Right hindlimb (tissue), 1 donor: Measurements from ENCODE around the gene MGME1.

ENCODE experiments used
- DNase-seq: peaks from one replicate; pipeline ENCODE4 v3.0.0-alpha.2; 2018

The MGME1 gene, protein sequence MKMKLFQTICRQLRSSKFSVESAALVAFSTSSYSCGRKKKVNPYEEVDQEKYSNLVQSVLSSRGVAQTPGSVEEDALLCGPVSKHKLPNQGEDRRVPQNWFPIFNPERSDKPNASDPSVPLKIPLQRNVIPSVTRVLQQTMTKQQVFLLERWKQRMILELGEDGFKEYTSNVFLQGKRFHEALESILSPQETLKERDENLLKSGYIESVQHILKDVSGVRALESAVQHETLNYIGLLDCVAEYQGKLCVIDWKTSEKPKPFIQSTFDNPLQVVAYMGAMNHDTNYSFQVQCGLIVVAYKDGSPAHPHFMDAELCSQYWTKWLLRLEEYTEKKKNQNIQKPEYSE

DNA sequence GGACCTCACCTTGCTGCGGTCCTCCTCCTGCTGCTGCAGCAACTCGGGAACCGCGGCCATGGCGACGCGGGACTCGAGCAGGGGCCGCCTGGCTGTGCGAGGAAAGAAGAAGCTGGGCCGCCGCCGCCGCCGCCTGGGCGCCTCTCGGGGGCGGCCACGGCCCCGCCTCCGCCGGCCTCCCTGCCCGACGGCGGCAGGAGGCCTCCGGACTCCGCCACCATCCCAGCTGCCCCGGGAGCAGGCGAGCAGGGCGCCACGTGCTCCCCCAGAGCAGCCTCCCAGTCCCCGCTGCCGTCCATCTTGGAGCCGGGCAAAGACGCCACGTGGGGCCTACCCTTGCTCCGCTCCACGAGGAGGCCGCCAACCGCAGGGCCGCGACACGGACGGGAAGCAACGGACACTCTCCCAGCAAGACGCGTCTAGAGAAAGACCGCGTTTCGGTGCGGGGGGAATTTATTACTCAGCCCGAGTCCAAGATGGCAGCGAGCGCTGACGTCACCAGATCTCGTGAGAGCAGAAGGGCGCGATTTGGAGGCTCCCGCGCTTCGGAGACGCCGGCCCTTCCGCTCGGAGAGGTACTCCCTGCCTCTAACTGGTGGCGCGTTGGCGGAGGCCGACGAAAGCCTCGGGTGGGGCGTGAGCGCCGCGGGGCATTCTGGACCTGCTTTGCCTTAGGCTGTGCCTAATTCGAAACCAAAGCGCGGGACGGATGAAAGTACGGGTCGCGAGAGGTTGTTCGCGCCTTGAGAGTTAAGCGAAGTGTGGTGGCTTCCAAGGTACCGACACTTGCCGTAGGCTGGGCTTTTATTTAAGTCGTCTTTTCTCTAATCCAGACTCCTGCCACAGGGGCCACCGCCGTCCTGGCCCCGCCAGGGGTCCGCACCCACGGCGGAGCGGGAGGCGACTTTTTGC lies at the start of gene MGME1, which contains the start of gene SNX5:
TSS of gene MGME1 (plus strand) at position 653 of the 912 bp plus-strand sequence. CDS start 842 bp downstream, outside the sequence.
TSS of gene SNX5 (minus strand) at position 429 of the 912 bp plus-strand sequence. CDS start at position 60, 369 bp downstream.
- peak; percentile 100 for DNase-seq

DNA sequence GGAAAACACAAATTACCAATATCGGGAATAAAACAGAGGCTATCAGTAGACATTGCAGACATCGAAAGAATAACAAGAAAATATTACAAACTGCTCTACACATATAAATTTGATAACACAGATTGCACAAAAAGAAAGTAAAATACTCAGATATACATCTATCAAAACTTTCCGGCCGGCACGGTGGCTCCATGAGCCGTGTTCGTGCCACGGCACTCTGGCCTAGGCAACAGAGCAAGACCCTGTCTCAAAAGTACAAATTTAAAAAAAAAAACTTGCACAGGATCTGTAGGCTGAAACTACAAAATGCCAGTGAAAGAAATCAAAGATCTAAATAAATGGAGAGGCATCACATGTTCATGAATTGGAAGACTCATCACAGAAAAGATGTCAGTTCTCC lies 49.7 kb upstream of the MGME1 start:
- no peak for DNase-seq

DNA sequence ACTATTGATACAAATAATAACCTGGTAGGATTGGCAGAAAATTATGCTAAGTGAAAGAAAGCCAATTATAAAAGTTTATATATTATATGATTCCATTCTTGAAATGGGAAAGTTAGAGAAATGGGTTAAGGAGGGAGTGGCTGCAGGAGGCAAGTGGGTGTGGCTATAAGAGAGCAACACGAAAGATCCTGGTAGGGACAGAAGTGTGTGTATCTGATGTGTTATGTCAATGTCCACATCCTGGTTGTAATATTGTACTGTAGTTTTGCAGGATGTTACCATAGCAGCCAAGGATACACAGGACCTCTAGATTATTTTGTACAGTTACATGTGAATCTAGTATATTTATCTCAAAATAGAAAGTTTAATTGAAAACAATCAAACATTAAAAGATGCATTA lies 47.0 kb upstream of the MGME1 start:
- DNase-seq: no peak

DNA sequence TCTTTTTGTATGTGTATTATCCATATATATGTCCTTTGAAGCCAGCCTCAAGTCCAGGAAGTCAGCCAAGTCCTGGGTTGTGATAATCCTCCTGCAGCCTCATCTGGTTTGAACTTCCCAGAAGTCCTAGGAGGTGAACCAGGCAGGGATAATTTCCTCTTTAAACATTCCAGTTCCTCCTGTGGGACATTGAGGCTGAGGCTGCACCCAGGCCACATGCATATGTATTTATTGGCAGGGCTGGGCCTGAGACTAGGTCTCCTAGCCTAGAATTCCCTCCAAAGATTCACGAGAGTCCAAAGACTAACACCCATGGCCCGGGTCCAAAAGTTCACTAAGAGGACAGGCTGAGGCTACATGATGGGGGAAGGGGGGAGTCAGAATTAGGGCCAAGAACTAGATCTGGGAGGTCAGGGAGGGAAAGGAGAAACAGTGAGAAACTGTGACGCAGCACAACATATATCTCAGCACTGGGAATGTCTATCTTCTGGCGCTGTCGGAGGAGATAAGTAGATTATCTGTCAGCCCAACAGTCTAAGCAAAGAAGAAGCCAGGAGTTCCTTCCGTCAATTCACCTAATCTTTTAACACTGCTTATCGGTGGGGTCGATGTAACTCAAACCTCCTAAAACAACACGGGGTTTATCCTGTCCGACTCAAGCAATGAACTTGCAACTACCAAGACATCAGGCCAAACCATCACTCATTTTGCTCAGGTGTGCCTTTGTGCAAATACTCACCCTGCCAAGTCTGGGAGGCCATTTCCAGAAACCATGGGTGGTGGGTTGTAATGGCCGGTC lies 43.5 kb upstream of the MGME1 start:
- DNase-seq: peak; percentile 88

DNA sequence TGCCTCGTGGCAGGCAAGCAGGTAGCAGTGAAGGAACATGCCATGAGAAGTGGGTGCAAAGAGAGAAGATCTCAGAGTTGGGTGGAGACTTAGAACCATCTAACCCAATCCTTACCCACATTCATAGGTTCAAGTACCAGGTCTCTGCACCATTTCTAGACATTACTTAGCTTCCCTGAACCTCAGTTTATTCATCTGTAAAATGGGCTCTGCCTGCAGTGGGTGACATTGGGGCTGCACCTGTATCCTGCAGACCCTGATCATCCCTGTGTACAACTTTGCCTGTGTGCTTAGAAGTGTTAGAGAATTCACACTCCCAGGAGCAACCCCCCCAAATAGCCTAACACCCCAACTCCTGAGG lies 42.9 kb upstream of the MGME1 start:
- DNase-seq: no peak

DNA sequence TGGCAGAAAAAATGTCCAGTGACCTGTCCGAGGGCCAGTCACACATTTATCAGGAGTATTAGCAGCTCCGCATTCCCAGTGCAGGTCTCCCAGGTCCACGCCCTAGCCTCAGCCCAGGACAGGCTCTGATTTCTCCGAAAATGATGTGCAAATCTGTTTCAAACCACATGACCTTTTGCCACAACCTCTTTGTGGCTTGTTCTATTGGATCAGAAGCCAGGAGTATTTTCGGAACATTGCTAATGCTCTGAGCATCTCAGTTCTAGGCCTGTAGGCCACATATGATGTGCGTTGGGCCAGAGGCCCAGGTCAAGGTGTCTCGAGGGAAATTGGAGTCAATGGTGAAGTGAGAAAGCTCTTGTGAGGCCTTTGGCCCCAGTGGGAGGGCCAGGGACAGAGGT lies 40.6 kb upstream of the MGME1 start:
- DNase-seq: peak; percentile 42

DNA sequence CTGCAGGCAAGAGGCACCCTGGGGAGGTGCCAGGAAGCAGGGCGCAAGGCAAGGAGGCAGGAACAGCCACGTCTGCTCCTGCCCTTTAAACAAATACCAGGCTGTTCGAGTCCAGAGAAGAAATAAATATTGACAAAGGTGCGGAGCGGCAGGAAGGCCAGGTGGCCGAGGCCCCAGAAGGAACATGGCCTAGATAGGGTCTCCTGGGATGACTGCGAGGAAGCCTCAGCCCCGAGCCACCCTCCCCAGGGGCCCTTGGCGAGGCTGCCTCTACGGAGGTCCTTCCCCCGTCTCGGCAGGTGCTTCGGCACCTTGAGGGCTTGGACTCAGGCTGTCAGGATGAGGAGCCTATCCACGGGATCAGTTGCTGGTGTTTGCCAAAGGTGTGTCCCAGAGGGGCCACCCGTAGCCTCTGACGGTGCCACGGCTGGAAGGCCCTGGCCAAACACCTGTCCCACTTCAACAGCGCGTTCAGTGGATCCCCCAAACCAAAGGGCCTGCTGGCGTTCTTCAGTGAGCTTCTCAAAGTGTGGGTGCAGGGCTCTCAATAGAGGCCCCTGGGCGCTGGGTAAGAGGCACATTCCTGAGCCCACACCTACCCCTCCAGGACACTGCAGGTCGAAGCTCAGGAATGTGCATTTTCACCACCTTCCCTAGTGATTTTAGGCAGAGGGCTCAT lies 40.0 kb upstream of the MGME1 start:
- DNase-seq: no peak

DNA sequence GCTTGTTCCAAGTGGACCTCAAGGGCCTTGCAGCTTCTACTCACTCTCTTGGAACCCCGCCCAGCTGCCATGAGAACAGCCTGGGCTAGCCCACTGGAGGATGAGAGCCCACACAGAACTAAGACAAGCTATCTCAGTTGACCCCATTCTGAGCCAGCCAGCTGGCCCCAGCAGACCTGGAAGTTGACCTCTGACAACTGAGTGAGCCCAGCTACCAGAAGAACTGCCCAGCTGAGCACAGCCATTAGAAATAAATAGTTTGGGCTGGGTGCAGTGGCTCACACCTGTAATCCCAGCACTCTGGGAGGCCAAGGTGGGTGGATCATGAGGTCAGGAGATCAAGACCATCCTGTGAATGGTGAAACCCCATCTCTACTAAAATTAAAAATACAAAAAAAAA lies 37.3 kb upstream of the MGME1 start:
- no peak for DNase-seq

DNA sequence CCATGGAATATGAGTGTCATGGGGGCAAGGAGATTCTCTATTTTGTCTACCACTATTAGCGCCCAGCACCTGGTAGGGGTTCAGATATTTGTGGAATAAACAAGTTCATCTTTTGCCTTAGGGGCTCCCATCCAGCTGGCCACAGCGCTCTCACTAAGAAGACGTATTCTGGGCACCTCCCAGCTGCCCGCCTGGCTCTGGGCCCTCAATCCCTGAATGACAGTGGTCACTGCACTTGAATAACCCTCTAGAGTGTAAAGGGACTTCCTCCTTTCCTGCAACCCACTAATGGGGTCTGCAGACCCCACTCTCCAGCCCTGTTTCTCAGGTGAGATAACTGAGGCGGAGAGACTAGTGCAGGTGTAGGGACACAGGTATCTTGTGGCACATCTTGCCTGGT lies 36.4 kb upstream of the MGME1 start:
- DNase-seq: peak; percentile 61

DNA sequence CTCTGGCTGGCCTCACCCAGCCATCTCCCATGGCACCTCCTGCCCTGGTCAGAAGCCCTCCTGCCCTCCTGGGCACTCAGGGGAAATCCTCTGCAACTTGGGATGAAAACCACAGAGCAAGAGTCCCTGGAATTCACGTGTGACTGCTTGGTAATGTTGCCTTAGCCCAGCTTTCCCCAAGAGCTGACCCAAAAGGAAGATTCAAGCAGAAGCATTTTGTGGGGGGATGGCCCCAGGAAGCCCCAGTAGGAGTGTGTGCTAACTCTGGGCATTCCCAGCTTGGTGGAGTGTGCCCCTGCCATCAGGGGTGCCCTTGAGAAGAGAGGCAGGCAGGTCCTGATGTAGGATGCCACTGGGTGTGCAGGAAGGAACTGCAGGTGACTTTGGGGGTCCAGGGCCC lies 35.7 kb upstream of the MGME1 start:
- no peak for DNase-seq

DNA sequence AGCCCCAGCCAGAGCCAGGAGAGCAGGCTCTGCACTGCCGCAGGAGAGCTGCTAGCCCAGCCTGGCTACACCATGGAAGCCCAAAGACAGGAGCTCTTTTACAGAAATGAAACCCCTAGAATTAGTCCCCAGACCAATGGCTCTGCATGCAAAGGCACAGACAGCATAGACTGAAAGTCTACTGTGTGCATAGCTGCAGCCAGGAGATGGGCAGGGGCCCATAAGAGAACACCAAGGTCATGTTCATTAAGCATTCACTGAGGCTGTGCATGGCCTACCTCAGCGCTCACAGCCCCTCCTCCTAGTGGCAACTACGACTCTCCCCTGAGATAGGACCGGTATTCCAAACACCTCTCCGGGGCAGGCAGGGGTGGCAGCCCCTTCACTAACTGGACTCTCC lies 35.1 kb upstream of the MGME1 start:
- DNase-seq: no peak

DNA sequence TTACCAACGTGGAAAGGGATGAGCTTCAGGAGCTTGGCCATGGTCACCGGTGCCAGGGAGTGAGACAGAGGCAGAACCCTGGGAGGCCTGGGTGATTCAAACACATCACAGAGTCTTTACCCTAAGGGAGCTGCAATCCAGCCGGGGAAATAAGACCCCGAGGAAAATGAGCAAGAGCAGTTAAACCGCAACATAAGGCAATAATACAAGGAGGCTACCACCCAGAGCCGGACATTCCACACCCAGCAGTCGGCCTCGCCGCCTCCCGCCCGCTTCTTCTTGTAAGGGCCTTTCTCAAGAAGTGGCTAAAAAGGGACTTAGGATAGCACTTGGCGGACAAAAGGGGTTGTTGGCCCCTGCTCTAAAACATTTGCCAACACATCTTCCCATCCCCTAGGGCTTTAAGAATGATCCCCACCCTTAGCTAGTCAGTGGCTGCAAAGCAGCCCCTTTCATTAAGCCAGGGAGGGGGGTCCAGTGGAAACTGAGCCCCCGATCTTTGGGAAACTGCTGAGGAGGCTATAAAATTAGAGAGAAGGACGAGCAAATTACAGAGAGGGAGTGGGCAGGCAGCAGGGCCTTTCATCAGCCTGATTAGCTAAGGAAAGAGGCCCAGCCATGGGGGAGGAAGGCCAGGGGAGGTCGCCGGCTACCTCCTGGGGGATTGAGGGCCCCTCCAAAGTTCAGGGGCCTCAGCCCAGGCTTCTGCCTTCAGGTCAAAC lies 34.5 kb upstream of the MGME1 start:
- DNase-seq: peak; percentile 55

DNA sequence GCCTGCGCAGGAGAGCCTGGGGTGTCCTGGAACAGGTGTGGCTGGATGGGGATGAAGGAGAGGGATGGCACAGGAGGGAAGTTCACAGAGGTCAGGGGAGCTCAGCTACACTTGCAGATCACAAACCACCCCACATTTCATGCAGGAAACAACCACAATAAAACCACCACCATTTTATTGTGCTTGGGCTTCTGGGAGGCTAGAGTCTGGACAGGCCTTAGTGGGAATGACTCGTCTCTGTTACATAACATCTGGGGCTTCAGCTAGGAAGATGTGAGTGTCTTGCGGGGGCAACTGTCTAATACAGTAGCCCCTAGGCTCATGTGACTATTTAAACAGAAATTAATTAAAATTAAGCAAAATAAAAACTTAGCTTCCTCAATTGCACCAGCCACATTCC lies 33.6 kb upstream of the MGME1 start:
- DNase-seq: no peak

DNA sequence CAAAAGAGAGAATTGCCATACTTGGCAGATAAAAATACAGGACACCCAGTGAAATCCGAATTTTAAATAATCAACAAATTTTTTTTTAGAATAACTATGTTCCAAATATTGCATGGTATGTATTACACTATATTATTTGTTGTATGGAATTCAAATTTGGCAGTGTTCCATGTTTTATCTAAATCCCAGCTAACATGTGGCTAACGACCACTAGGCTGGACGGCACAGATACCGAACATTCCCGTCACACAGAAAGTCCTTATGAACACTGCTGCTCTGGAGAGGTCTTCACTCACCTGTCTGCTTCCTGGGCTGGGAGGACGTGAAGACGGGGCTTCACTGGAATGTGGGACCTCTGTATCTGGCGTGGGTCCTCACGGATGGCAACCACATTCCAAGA lies 33.1 kb upstream of the MGME1 start:
- no peak for DNase-seq

DNA sequence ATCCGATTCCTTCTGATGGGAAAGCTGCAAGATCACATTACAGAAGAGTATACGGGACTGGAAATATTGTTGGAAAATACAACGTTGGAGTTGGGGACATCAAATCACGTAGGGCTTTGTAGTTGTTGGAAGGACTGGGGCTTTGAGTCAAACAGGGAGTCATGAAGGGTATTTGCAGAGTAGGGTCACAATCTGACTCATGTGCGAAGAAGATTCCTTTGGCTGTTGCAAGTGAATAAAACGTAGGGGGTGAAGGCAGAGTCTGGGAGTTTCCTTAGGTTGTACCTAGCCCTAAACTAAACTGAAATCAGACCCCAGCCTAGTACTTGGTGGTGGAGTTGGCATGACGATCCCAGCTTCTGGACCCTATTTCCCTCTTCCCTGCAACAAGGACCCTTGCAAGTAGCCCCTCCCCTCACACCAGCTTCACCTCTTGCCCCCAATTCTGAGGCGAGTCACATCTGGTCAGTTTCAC lies 32.5 kb upstream of the MGME1 start:
- DNase-seq: no peak

DNA sequence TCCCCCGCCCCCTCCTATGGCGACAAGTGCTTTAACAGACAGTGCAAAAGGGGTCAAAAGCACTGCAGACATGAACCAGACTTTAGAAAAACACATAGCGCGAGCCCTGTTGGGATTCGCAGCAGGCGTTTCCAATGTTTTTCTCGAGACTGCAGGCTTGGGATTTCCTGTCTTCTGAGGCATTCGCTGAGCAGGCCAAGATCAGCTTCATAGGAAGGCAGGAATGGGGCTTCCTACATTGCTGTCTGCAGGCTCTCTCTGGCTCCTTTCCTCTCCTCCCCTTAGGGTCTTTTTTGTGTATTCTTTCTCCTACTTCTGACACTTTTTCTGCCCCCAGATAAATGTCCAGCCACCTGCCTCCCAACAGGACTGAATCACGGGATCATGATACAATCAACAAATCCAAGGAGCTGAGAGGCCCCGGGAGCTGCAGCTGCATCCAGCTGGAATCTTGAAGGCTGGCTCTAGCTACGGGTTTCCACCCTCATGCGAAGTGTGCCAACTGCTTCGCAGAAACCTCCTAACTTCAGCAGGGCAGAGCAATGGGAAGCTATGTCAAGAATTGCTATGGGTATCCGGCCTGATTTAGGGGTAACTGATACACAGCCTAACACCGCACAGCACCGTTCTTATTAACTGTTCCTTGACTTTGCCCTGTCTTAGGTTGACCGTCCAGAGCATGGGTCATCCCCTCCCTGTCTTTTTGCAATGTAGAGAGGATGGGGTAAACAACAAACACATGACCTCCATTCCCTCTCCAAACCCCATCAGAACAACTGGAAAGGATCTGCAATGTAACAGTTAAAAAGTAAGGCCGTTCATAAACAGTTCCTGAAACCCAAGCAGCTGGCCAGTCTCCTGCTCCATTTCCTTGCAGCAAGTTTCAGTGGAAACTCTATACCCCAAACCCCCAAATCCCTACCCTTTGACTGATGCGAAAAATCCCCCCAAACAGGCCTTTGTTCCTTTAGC lies 31.8 kb upstream of the MGME1 start:
- peak; percentile 93 for DNase-seq

DNA sequence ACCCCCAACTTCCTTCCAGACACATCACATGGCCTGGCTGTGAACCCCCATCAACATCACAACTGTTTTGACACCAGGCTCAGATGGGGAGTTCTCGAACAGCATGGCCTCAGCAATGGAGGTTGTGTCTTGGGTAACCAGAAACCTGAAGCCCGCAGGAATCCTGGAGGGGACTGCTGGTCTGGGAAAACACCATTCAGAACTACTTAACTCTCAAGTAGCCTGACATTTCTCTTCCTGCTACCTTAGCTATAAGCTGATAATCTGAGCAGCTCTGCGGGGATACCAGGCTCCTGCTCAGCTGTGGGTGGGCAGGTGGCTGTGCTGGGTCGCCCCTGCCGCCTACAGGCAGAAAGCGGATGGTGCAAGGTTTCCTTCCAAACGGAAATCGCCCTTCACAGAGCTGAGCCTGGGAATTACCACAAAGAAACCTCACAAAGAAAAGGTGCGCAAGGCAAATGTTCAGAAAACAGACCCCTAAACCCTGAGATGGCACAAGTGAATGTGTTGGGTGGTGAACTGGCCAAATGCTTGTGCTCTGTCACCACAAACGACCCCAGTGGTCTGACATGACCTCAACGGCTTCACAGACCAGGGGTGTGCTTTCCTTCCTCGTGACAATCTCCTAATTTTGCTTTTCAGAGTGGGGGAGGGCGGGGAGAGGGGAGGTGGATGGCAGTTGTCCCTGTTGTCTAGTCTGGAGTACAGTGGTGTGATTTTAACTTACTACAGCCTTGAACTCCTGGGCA lies 29.8 kb upstream of the MGME1 start:
- DNase-seq: peak; percentile 87

DNA sequence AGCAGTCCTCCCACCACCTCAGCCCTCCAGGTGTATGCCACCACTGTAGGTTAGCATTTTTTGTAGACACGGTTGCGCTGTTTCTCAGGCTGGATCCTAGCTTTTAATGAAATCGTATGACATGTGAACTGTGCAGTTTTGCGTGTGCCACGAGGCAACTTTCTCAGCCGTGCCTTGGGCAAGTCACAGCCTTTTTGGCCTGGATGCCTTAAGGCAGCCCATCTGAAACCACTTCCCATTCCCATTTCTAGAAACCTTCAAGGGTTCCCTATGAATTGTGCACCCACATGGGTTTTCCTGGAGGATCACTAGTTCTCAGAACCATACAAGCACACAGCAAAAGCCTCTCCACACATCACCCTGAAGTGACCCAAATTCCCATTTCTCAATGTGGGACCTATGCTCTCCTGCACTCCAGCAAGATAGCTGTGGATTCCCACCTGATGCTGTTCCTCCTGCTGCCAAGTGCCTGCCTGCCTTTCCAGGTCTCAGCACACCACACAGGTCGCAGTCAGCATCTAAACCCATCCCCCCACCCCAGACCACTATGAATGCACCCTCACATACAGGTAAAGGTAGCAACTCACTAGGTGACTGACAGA lies 29.1 kb upstream of the MGME1 start:
- no peak for DNase-seq
